EH (cell line): ENCODE measurements around the gene DUSP9.
A peak's percentile ranks its signal among the peaks of the same experiment; 100 is the strongest.
"Not testable (repeated sequence)": the region's sequence is repeated elsewhere in the genome, so short reads cannot be mapped to it uniquely, and the experiment has no call there.

Experiments used
- DNase-seq: peaks from one replicate; pipeline ENCODE4 v3.0.0-alpha.2; 2015; ENCODE audit warnings: low read depth

Gene DUSP9

GRCh38 chrX:153692611-153693156 lies 45.7 kb downstream of the DUSP9 start:
- no peak for DNase-seq

DNA sequence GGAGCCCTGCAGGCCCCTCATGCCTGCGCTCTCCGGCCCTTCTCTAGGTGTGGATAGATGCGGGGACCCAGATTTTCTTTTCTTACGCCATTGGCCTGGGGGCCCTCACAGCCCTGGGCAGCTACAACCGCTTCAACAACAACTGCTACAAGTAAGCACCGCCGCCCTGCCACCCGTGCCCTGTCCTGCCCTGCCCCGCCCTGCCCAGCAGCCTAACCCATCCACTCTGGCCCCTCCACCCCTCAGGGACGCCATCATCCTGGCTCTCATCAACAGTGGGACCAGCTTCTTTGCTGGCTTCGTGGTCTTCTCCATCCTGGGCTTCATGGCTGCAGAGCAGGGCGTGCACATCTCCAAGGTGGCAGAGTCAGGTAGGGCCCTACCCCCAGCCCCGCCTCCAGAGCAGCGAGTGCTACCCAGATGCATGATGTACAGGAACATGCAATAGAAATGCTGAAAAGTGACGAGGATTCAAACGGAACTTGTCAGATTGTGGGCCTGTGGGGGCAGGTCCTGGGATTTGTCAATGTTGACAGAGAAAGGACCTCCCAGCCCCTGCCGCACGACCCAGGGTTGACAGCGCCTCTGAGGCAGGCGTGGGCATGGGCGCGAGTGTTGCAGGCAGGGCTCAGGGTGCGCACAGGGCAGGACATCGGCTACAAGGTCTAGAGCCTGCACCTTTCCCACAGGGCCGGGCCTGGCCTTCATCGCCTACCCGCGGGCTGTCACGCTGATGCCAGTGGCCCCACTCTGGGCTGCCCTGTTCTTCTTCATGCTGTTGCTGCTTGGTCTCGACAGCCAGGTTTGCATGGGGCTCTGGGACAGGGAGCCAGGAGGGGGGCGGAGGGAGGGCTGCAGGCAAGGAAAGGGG lies 46.4 kb downstream of the DUSP9 start:
- DNase-seq = no peak

- not testable (repeated sequence) for DNase-seq
Observed at GRCh38 chrX:153694256-153694655, 47.3 kb downstream of the DUSP9 start.

DNA sequence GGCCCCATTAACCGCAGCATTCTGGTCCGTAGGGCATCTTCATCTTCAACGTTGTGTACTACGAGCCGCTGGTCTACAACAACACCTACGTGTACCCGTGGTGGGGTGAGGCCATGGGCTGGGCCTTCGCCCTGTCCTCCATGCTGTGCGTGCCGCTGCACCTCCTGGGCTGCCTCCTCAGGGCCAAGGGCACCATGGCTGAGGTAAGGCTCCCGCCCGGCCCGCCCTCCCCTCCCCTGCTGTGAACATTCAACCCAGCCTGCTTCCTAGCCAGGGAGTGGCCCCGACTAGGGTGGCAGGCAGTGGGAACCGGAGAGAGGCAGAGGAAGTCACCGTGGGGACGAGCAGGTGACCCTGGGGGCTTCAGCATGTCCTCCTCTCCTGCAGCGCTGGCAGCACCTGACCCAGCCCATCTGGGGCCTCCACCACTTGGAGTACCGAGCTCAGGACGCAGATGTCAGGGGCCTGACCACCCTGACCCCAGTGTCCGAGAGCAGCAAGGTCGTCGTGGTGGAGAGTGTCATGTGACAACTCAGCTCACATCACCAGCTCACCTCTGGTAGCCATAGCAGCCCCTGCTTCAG lies 47.8 kb downstream of the DUSP9 start:
- DNase-seq = no peak

GRCh38 chrX:153696100-153696499 lies 49.1 kb downstream of the DUSP9 start:
- DNase-seq = no peak

- not testable (repeated sequence) for DNase-seq
Observed at GRCh38 chrX:153696538-153696937, 49.5 kb downstream of the DUSP9 start.

DNA sequence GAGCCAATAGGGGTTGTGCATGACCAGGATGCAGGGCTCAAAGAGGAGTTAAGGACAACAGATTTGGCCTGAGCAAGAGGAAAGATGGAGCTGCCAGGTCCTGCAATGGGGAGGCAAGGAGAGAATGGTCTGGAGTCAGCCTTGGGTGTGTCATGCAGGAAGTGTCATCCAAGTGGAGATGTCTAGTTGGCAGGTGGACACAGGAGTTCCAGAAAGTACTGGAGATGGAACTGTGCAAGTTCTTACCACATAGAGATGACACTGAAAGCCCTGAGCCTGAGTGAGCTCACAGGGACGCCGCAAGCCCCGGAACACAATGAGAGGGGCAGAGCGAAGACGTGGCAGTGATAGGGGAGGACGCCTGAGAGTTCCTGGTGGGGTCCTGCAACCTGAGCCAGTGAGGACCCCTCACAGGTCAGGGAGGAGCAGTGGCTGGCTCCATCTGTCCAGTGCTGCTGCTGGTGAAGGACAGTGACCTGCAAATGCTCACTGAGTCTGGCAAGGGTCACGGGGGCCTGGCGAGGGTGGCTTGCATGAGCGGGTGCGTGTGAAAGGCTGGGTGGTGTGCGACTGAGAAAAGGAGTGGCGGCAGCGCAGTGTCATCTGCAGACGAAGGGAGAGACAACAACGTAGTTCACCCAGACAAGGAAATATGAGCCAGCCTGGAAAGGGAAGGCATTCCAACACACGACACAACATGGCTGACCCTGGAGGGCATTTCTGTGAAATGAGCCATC lies 50.2 kb downstream of the DUSP9 start:
- peak; percentile 24 for DNase-seq

DNA sequence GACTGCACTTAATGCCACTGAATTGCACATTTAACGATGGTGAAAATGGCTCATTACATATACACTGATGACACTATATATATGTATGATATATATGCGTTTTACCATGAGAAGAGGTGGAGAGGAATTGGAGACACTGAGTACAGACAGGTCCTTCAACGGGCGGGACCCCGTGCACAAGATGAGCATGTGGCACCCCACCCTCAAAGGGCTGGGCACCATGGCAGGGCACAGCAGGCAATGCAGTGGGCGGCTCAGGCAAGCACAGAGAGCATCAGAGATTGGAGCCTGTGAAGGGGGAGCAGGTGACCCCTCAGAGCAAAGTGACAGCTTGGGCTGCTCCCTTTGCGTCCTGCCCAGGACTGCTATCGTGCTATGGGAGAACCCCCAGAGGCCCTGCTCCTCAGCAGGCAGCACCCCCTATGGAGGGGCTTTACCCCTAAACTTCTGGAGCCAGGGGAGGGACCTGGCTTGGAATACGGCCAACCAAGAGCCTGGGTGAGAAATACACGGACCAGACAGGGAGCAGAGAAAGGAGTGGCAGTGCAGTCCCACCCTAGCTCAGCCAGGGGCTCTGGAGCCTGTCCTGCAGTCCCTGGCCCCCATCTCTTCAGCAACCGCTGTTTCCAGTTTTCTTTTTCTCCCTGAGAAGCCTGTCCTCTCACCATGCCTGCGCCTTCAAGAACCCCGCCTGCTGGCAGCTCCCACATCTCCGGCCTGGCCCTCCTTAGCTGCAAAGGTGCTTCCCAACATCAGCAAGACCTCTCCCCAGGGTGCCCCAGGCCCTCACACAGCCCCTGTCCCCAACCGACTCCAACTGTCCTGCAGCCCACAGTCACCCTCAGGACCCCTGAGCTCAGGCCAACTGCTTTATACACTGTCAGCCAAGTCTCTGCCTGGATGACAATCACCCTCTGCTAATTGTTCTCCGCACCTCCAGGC lies 51.2 kb downstream of the DUSP9 start:
- no peak for DNase-seq

DNA sequence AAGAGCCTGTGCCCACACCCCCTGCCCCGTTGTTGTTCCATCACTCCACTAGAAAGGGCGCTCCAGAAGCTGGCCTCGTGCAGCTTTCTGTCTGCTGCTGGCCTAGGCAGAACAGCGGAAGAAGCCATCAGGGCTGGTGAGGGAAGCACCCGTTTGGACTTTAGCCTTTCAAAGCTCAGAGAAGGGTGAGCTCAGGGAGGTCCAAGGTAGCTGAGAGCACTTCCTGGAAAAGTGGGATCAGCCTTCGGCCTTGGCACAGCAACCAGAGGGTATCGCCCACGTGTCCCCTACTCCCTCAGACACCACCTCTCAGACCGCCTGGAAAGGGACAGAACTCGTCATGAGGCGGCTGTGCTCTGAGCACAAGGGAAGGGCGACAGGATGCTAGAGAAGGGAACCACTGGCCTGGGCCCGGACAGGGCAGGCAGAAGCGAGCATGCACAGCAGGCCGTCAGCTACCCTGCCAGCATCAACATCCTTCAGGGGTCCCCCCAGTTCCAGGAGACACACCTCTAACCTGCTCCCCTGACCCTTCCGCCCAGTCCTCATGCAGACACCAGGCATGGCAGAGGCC lies 52.3 kb downstream of the DUSP9 start:
- not testable (repeated sequence) for DNase-seq

GRCh38 chrX:153699784-153700371 lies 52.9 kb downstream of the DUSP9 start:
- DNase-seq = not testable (repeated sequence)

DNA sequence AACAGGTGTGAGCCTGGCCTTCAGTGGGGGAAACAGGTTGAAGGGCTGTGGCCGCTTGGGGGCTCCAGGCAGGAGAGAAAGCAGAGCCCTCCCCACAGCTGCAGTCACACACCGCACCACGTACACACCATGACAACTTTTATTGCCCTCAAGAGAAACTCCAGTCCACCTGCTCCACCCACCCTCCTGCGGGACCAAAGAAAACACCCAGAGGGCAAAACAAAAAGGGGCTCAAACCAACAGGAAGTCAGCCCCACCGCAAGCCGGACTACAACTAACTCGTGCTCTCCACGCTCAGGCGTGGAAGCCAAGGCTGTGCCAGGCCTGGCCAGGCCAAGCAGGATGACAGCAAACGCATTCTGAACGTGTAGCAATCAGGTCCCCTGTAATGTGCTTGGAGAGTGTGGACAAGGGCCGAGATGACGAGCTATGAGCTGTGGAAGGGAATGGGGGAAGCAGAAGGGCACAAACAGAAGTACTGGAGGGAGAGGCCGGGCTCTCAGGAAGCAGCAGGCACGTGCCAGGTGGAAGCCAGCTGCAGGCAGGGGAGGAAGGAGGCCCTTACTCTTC lies 53.5 kb downstream of the DUSP9 start:
- no peak for DNase-seq
